HFFc6 (cell line): Measurements from ENCODE around the gene USH2A. TPM values are rescaled to one million over a fixed set of nuclear protein-coding genes. Genes with fewer than 3 reads are reported as not detected.
A peak's percentile ranks its signal among the peaks of the same experiment; 100 is the strongest.

ENCODE experiments used
- DNase-seq: peaks from one replicate; pipeline ENCODE4 v3.0.0-alpha.2; 2018
- H3K27ac Mint-ChIP-seq: 2 replicates; pipeline ENCODE4 v1.8.0; 2020; ENCODE audit warnings: mild to moderate bottlenecking, mixed read lengths
- H3K27me3 Mint-ChIP-seq: 2 replicates; pipeline ENCODE4 v1.8.0; 2021; ENCODE audit warnings: mild to moderate bottlenecking, moderate library complexity, mixed read lengths; ENCODE audit not compliant: insufficient read depth
- H3K36me3 Mint-ChIP-seq: 2 replicates; pipeline ENCODE4 v1.8.0; 2021; ENCODE audit warnings: low read depth, mixed read lengths
- H3K4me1 Mint-ChIP-seq: 2 replicates; pipeline ENCODE4 v1.8.0; 2020; ENCODE audit warnings: low read depth, mixed read lengths
- H3K4me3 Mint-ChIP-seq: 2 replicates; pipeline ENCODE4 v1.8.0; 2020; ENCODE audit warnings: mild to moderate bottlenecking, moderate library complexity, mixed read lengths
- H3K9me3 Mint-ChIP-seq: 2 replicates; pipeline ENCODE4 v1.8.0; 2020; ENCODE audit warnings: mild to moderate bottlenecking, mixed read lengths
- CTCF ChIP-seq: fragments of 200-600 bp; sonication (generic); IDR thresholded peaks from 2 replicates; pipeline ENCODE4 v1.5.0; 2021; ENCODE audit warnings: antibody characterized with exemption, mild to moderate bottlenecking
- total RNA-seq, 6 experiments: library from RNA; stranded (reverse); fragmentation: NEBNext Ultra II Directional; extraction: Animal tissue kit (Norgen Biotek cat#: 25700); gene quantifications; 2 replicates in 1 of 6; 3 replicates in 5 of 6; pipeline ENCODE4 v1.2.3, GENCODE V29; 2021

USH2A gene
- total RNA-seq, 6 experiments from 2014 or later, result 0.02 to 0.07 (median 0.04) TPM

GRCh38 chr1:215963040-215963439, 460.2 kb downstream of the USH2A start:
- no peak overlapping the region for H3K4me3 Mint-ChIP-seq
- no peaks in the 10 kb centered on the region for H3K9me3 Mint-ChIP-seq
- peaks cover 1% of the 10 kb centered on the region; the same call in 1 of the 2 replicates for H3K27me3 Mint-ChIP-seq
- no peaks in the 10 kb centered on the region for H3K36me3 Mint-ChIP-seq
- TF ChIP-seq CTCF, result no peak
- no peak for DNase-seq
- H3K4me1 Mint-ChIP-seq, result peaks cover 14% of the 10 kb centered on the region
- H3K27ac Mint-ChIP-seq, result no peak overlapping the region

- H3K27me3 Mint-ChIP-seq, result peaks cover 1% of the 10 kb centered on the region; the same call in 1 of the 2 replicates
- H3K36me3 Mint-ChIP-seq, result no peaks in the 10 kb centered on the region
- no peaks in the 10 kb centered on the region for H3K9me3 Mint-ChIP-seq
- H3K4me1 Mint-ChIP-seq, result peaks cover 23% of the 10 kb centered on the region
- no peak for TF ChIP-seq CTCF
- DNase-seq, result peak; percentile 41
- peak overlapping the region; percentile 49 for H3K4me3 Mint-ChIP-seq
- H3K27ac Mint-ChIP-seq, result peak overlapping the region; percentile 71
Observed at GRCh38 chr1:215958841-215959240, 464.4 kb downstream of the USH2A start.

DNA sequence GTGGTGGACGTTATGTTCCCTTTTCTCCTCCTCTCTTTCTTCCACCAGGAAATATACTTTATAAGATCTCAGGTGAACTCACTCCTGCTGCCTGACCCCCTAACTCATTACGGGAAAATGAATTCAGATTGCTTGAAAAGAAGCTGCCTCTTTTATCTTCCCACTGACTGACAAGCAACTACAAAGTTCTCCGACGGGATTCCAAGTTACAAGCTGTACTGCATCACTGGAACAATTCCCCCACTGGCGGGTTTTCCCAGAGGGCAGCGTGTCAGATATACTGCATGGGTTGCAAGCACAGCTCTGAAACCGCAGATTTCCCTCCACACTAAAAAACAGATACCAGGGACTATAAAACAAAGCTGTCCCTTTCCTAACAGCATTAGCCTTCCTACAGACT, 465.6 kb downstream of the USH2A start:
- Mint-ChIP-seq H3K4me1 (peaks cover 23% of the 10 kb centered on the region), H3K27ac (peak overlapping the region; percentile 35), H3K27me3 (0 out of 2 replicates have a peak, but pooled peaks cover 1% of the 10 kb centered on the region)

DNA sequence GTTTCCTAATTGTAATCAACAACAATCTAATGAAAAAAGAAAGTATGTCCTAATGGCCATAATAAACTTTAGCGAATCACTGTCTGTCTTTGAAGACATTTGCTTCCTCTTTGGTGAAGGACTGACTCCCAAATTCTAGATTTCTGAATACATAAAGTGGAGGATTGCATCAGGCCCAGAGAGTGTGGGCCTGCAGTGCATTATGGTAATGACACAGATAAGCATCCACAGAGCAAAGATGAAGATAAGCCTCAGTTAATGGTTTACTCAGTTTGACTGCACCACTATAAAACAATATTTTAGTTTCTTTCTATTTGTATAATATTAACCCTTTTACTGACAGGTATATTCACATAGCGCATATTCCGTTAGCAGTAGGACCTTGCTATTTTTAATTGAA, 490.7 kb downstream of the USH2A start:
- no peak for DNase-seq
- no peak for TF ChIP-seq CTCF
- H3K27me3 Mint-ChIP-seq, result no peaks in the 10 kb centered on the region
- no peaks in the 10 kb centered on the region for H3K36me3 Mint-ChIP-seq
- no peak overlapping the region for H3K4me3 Mint-ChIP-seq
- H3K4me1 Mint-ChIP-seq, result peaks cover 13% of the 10 kb centered on the region
- no peaks in the 10 kb centered on the region for H3K9me3 Mint-ChIP-seq
- H3K27ac Mint-ChIP-seq, result no peak overlapping the region

More for the DNA sequence above, 465.6 kb downstream of the USH2A start:
- DNase-seq, result peak; percentile 6
- H3K36me3 Mint-ChIP-seq, result no peaks in the 10 kb centered on the region
- TF ChIP-seq CTCF, result no peak
- H3K9me3 Mint-ChIP-seq, result no peaks in the 10 kb centered on the region; the same call in 1 of the 2 replicates
- H3K4me3 Mint-ChIP-seq, result peak overlapping the region; percentile 80

DNA sequence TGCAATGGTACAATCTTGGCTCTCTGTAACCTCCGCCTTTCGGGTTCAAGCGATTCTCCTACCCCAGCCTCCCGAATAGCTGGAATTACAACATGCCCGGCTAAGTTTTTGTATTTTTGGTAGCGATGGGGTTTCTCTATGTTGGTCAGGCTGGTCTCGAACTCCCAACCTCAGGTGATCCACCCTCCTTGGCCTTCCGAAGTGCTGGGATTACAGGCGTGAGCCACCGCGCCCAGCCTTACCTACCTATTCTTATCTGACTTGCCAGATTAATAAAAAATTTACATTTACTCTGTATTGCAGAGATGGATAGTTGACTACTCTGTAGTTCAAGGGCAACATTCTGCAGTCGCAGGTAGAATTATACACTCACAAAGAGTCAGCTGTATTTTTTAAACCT, 496.6 kb downstream of the USH2A start:
- Mint-ChIP-seq H3K36me3 (no peaks in the 10 kb centered on the region), H3K4me3 (no peak overlapping the region), H3K4me1 (peaks cover 13% of the 10 kb centered on the region; the same call in 1 of the 2 replicates), H3K27ac (no peak overlapping the region), H3K9me3 (no peaks in the 10 kb centered on the region), H3K27me3 (no peaks in the 10 kb centered on the region)
- no peak for DNase-seq
- TF ChIP-seq CTCF, result no peak
